Esophagus squamous epithelium (tissue), 4 donors: Measurements from ENCODE around the gene C16orf74.

Source experiments
- POLR2A ChIP-seq, 4 donors: fragments of 450-650 bp; IDR thresholded peaks; one replicate each; pipeline ENCODE4 v1.6.1; 2017; ENCODE audit warnings: antibody characterized with exemption in 4 of 4, mild to moderate bottlenecking in 4 of 4, moderate library complexity in 3 of 4
- TF ChIP-seq, protein P1 (sequence below), 6 experiments: fragments of 450-650 bp in 4 of 6; fragments of 200-600 bp in 2 of 6; sonication (generic) in 2 of 6; IDR thresholded peaks; one replicate each; pipeline ENCODE4 v1.5.1; 2016 to 2019; ENCODE audit warnings: antibody characterized with exemption in 6 of 6, mild to moderate bottlenecking in 4 of 6, moderate library complexity in 4 of 6

DNA sequence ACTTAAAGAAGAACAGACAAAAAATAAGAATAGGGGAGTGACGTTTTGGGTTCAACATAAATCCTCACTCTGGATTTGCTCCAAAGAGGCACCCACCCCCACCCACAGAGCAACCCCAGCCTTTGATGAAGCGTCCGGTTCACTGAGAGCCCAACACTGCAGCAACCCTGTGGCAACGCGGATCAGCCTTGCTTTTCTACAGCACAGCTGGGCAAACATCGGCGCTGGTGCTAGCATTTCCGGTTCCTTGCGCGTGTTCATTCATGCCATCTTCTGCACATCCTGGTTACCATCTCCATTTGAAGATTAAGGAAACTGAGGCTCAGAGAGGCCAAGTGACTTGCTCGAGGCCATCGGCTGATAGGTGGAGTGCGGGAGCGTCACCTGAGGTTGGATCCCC, 53.5 kb downstream of the C16orf74 start:
- no peak for TF ChIP-seq POLR2A (IDR thresholded peaks at IDR 0.05)
- TF ChIP-seq, protein P1, sequence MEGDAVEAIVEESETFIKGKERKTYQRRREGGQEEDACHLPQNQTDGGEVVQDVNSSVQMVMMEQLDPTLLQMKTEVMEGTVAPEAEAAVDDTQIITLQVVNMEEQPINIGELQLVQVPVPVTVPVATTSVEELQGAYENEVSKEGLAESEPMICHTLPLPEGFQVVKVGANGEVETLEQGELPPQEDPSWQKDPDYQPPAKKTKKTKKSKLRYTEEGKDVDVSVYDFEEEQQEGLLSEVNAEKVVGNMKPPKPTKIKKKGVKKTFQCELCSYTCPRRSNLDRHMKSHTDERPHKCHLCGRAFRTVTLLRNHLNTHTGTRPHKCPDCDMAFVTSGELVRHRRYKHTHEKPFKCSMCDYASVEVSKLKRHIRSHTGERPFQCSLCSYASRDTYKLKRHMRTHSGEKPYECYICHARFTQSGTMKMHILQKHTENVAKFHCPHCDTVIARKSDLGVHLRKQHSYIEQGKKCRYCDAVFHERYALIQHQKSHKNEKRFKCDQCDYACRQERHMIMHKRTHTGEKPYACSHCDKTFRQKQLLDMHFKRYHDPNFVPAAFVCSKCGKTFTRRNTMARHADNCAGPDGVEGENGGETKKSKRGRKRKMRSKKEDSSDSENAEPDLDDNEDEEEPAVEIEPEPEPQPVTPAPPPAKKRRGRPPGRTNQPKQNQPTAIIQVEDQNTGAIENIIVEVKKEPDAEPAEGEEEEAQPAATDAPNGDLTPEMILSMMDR (IDR thresholded peaks at IDR 0.05): no peak
